ENCODE data around the gene GCLC.

GCLC gene

GRCh38 chr6:53512626-53513025 lies 32.3 kb downstream of the GCLC start:
- Histone ChIP-seq H3K79me2 (ENCODE audit: low read length) (no peaks in the 10 kb centered on the region), H3K4me2 (ENCODE audit: low read length) (no peak overlapping the region), H4K20me1 (ENCODE audit: insufficient read depth, low read length) (no peaks in the 10 kb centered on the region), H3K4me1 (ENCODE audit: low read length) (no peaks in the 10 kb centered on the region), H3K9ac (ENCODE audit: low read length) (no peak overlapping the region), H3K27me3 (ENCODE audit: low read depth, low read length) (no peaks in the 10 kb centered on the region), H3K36me3 (replicated peaks; ENCODE audit: low read depth, low read length) (peaks cover 19% of the 10 kb centered on the region), H3K27ac (ENCODE audit: low read length) (no peak overlapping the region), H3K4me3 (ENCODE audit: low read length) (no peak overlapping the region), H3K9me3 (ENCODE audit: insufficient read depth, low read length) (no peaks in the 10 kb centered on the region), H2AFZ (ENCODE audit: low read depth, low read length) (no peak overlapping the region)
- no peak for TF ChIP-seq CTCF (IDR thresholded peaks at IDR 0.05; ENCODE audit: low read depth, low read length)
- no peak for TF ChIP-seq EZH2phosphoT487 (IDR thresholded peaks at IDR 0.05; ENCODE audit: low read depth)

GRCh38 chr6:53510746-53511145 lies 34.2 kb downstream of the GCLC start:
- no peaks in the 10 kb centered on the region for H3K4me1 ChIP-seq (ENCODE audit: low read length)
- no peaks in the 10 kb centered on the region for H3K27me3 ChIP-seq (ENCODE audit: low read depth, low read length)
- no peaks in the 10 kb centered on the region for H4K20me1 ChIP-seq (ENCODE audit: insufficient read depth, low read length)
- H3K4me2 ChIP-seq (ENCODE audit: low read length) = no peak overlapping the region
- H3K4me3 ChIP-seq (ENCODE audit: low read length) = no peak overlapping the region
- peaks cover 22% of the 10 kb centered on the region for H3K36me3 ChIP-seq (replicated peaks; ENCODE audit: low read depth, low read length)
- no peaks in the 10 kb centered on the region for H3K9me3 ChIP-seq (ENCODE audit: insufficient read depth, low read length)
- H3K9ac ChIP-seq (ENCODE audit: low read length) = no peak overlapping the region
- H3K79me2 ChIP-seq (ENCODE audit: low read length) = no peaks in the 10 kb centered on the region
- H2AFZ ChIP-seq (ENCODE audit: low read depth, low read length) = no peak overlapping the region
- no peak for TF ChIP-seq EZH2phosphoT487 (IDR thresholded peaks at IDR 0.05; ENCODE audit: low read depth)
- no peak for TF ChIP-seq CTCF (IDR thresholded peaks at IDR 0.05; ENCODE audit: low read depth, low read length)
- H3K27ac ChIP-seq (ENCODE audit: low read length) = no peak overlapping the region

- H3K27me3 ChIP-seq (ENCODE audit: low read depth, low read length) = no peaks in the 10 kb centered on the region
- H3K4me3 ChIP-seq (ENCODE audit: low read length) = no peak overlapping the region
- TF ChIP-seq EZH2phosphoT487 (IDR thresholded peaks at IDR 0.05; ENCODE audit: low read depth) (no peak), CTCF (IDR thresholded peaks at IDR 0.05; ENCODE audit: low read depth, low read length) (no peak)
- no peak overlapping the region for H2AFZ ChIP-seq (ENCODE audit: low read depth, low read length)
- H3K27ac ChIP-seq (ENCODE audit: low read length) = no peak overlapping the region
- peaks cover 19% of the 10 kb centered on the region for H3K36me3 ChIP-seq (replicated peaks; ENCODE audit: low read depth, low read length)
- no peaks in the 10 kb centered on the region for H4K20me1 ChIP-seq (ENCODE audit: insufficient read depth, low read length)
- no peak overlapping the region for H3K9ac ChIP-seq (ENCODE audit: low read length)
- H3K4me2 ChIP-seq (ENCODE audit: low read length) = no peak overlapping the region
- no peaks in the 10 kb centered on the region for H3K79me2 ChIP-seq (ENCODE audit: low read length)
- H3K4me1 ChIP-seq (ENCODE audit: low read length) = peaks cover 9% of the 10 kb centered on the region
- no peaks in the 10 kb centered on the region for H3K9me3 ChIP-seq (ENCODE audit: insufficient read depth, low read length)
Observed at GRCh38 chr6:53506872-53507271, 38.0 kb downstream of the GCLC start.

GRCh38 chr6:53504512-53504911 lies 40.4 kb downstream of the GCLC start:
- Histone ChIP-seq H3K27ac (ENCODE audit: low read length) (no peak overlapping the region), H3K36me3 (replicated peaks; ENCODE audit: low read depth, low read length) (peaks cover 26% of the 10 kb centered on the region), H2AFZ (ENCODE audit: low read depth, low read length) (no peak overlapping the region), H3K27me3 (ENCODE audit: low read depth, low read length) (no peaks in the 10 kb centered on the region), H3K9me3 (ENCODE audit: insufficient read depth, low read length) (no peaks in the 10 kb centered on the region), H3K4me2 (ENCODE audit: low read length) (peak overlapping the region; percentile 1; the same call in 1 of the 2 replicates), H3K79me2 (ENCODE audit: low read length) (no peaks in the 10 kb centered on the region), H4K20me1 (ENCODE audit: insufficient read depth, low read length) (no peaks in the 10 kb centered on the region), H3K4me1 (ENCODE audit: low read length) (peaks cover 9% of the 10 kb centered on the region), H3K9ac (ENCODE audit: low read length) (no peak overlapping the region), H3K4me3 (ENCODE audit: low read length) (no peak overlapping the region)
- TF ChIP-seq EZH2phosphoT487 (IDR thresholded peaks at IDR 0.05; ENCODE audit: low read depth) = no peak

- H3K9ac ChIP-seq (ENCODE audit: low read length) = no peak overlapping the region
- no peak overlapping the region for H3K4me3 ChIP-seq (ENCODE audit: low read length)
- no peak overlapping the region for H3K27ac ChIP-seq (ENCODE audit: low read length)
- H3K4me1 ChIP-seq (ENCODE audit: low read length) = peaks cover 9% of the 10 kb centered on the region
- H4K20me1 ChIP-seq (ENCODE audit: insufficient read depth, low read length) = no peaks in the 10 kb centered on the region
- H3K27me3 ChIP-seq (ENCODE audit: low read depth, low read length) = no peaks in the 10 kb centered on the region
- TF ChIP-seq EZH2phosphoT487 (IDR thresholded peaks at IDR 0.05; ENCODE audit: low read depth) (no peak), CTCF (IDR thresholded peaks at IDR 0.05; ENCODE audit: low read depth, low read length) (no peak)
- H2AFZ ChIP-seq (ENCODE audit: low read depth, low read length) = no peak overlapping the region
- H3K9me3 ChIP-seq (ENCODE audit: insufficient read depth, low read length) = no peaks in the 10 kb centered on the region
- no peak overlapping the region for H3K4me2 ChIP-seq (ENCODE audit: low read length)
- H3K36me3 ChIP-seq (replicated peaks; ENCODE audit: low read depth, low read length) = peaks cover 31% of the 10 kb centered on the region
- H3K79me2 ChIP-seq (ENCODE audit: low read length) = no peaks in the 10 kb centered on the region
Observed at GRCh38 chr6:53503060-53503459, 41.8 kb downstream of the GCLC start.
